IMR-90 (cell line): ENCODE data around the gene SEMA5A. TPM values are rescaled to one million over a fixed set of nuclear protein-coding genes. Genes with fewer than 3 reads are reported as not detected.

Source experiments
- ATAC-seq: fragments of 200-7000 bp; cut with Tn5 transposase; 2 replicates; pipeline ENCODE4 v1.9.1; 2020; ENCODE audit warnings: low read depth, mild to moderate bottlenecking, moderate library complexity
- BruUV-seq: library from RNA; stranded (reverse); fragments of 400-500 nt; replicated peaks from 2 replicates; lab custom pipeline; 2021; lab: Mats Ljungman, UMichigan
- CTCF ChIA-PET: fragments of 300-600 bp; formaldehyde crosslinking; extraction: SDS; loops from one replicate; lab custom pipeline; 2021; ENCODE audit warnings: antibody characterized with exemption; lab: Yijun Ruan, JAX
- POLR2A ChIA-PET: fragments of 300-600 bp; sonication (Branson Sonifier 250); formaldehyde crosslinking; loops from one replicate; lab custom pipeline; 2022; ENCODE audit warnings: antibody characterized with exemption; ENCODE audit not compliant: unreplicated experiment; lab: Charles Lee
- DNase-seq: peaks from one replicate; pipeline ENCODE4 v3.0.0; 2013
- H2AFZ ChIP-seq: replicated peaks from 2 replicates; pipeline ENCODE3; 2013; ENCODE audit warnings: low read length, mild to moderate bottlenecking; ENCODE audit not compliant: poor library complexity
- H2AK5ac ChIP-seq: 2 replicates; pipeline ENCODE4 v1.6.1; 2013; ENCODE audit warnings: low read depth, low read length, inconsistent platforms
- H2AK9ac ChIP-seq: replicated peaks from 2 replicates; pipeline ENCODE3; 2013; ENCODE audit warnings: mild to moderate bottlenecking, low read depth, low read length, moderate library complexity; ENCODE audit not compliant: poor library complexity
- H2BK120ac ChIP-seq: 2 replicates; pipeline ENCODE4 v1.6.1; 2013; ENCODE audit warnings: low read depth, low read length, inconsistent platforms
- H2BK15ac ChIP-seq: 3 replicates; pipeline ENCODE4 v1.6.1; 2013; ENCODE audit warnings: low read depth, low read length, inconsistent platforms
- H2BK20ac ChIP-seq: 2 replicates; pipeline ENCODE4 v1.6.1; 2013; ENCODE audit warnings: low read depth, mild to moderate bottlenecking, inconsistent platforms, low read length, moderate library complexity
- H2BK5ac ChIP-seq: 2 replicates; pipeline ENCODE4 v1.6.1; 2013; ENCODE audit warnings: mild to moderate bottlenecking, low read depth, low read length, inconsistent platforms; ENCODE audit not compliant: poor library complexity, severe bottlenecking
- H3K14ac ChIP-seq: replicated peaks from 2 replicates; pipeline ENCODE4 v1.6.1; 2013; ENCODE audit warnings: low read depth, low read length, inconsistent platforms
- H3K18ac ChIP-seq: 2 replicates; pipeline ENCODE4 v1.6.1; 2013; ENCODE audit warnings: low read depth, low read length, control low read depth
- H3K23ac ChIP-seq: 2 replicates; pipeline ENCODE4 v1.6.1; 2013; ENCODE audit warnings: low read depth, low read length, inconsistent platforms
- H3K27ac ChIP-seq: 2 replicates; pipeline ENCODE4 v1.5.1; 2013; ENCODE audit warnings: mild to moderate bottlenecking, control low read depth, low read length; ENCODE audit not compliant: insufficient read depth
- H3K27me3 ChIP-seq: 2 replicates; pipeline ENCODE4 v1.6.1; 2013; ENCODE audit warnings: low read length; ENCODE audit not compliant: control insufficient read depth, insufficient read depth
- H3K36me3 ChIP-seq: 2 replicates; pipeline ENCODE4 v1.6.1; 2013; ENCODE audit warnings: low read length, mixed read lengths; ENCODE audit not compliant: control insufficient read depth, insufficient read depth
- H3K4ac ChIP-seq: 2 replicates; pipeline ENCODE4 v1.6.1; 2013; ENCODE audit warnings: low read depth, low read length, inconsistent platforms
- H3K4me1 ChIP-seq: 2 replicates; pipeline ENCODE4 v1.6.1; 2013; ENCODE audit warnings: low read length, mixed read lengths; ENCODE audit not compliant: control insufficient read depth, insufficient read depth
- H3K4me2 ChIP-seq: 2 replicates; pipeline ENCODE4 v1.6.1; 2013; ENCODE audit warnings: low read depth, mild to moderate bottlenecking, control low read depth, low read length, moderate library complexity
- H3K4me3 ChIP-seq: 2 replicates; pipeline ENCODE4 v1.5.1; 2013; ENCODE audit warnings: low read depth, mild to moderate bottlenecking, control low read depth, low read length, moderate library complexity; ENCODE audit not compliant: insufficient read depth
- H3K56ac ChIP-seq: 2 replicates; pipeline ENCODE4 v1.6.1; 2013; ENCODE audit warnings: low read length, inconsistent platforms; ENCODE audit not compliant: insufficient read depth; ENCODE audit errors: extremely low read depth
- H3K79me1 ChIP-seq, 2 experiments: 2 replicates each; pipeline ENCODE4 v1.6.1; 2013; ENCODE audit warnings: low read length in 2 of 2, inconsistent platforms in 1 of 2, low read depth in 1 of 2
- H3K9ac ChIP-seq: 2 replicates; pipeline ENCODE4 v1.6.1; 2013; ENCODE audit warnings: low read depth, low read length, control low read depth
- H3K9me1 ChIP-seq: 2 replicates; pipeline ENCODE4 v1.6.1; 2013; ENCODE audit warnings: low read length, inconsistent platforms; ENCODE audit not compliant: insufficient read depth
- H3K9me3 ChIP-seq: 2 replicates; pipeline ENCODE4 v1.6.1; 2013; ENCODE audit warnings: low read length; ENCODE audit not compliant: control insufficient read depth, insufficient read depth
- H4K20me1 ChIP-seq: 2 replicates; pipeline ENCODE4 v1.6.1; 2013; ENCODE audit warnings: low read length, inconsistent platforms; ENCODE audit not compliant: insufficient read depth
- H4K5ac ChIP-seq: 2 replicates; pipeline ENCODE4 v1.6.1; 2013; ENCODE audit warnings: mild to moderate bottlenecking, low read depth, low read length, control low read depth
- H4K8ac ChIP-seq, 2 experiments: 2 replicates each; pipeline ENCODE4 v1.6.1; 2013; ENCODE audit warnings: low read depth in 2 of 2, low read length in 2 of 2, control low read depth in 1 of 2, inconsistent platforms in 1 of 2
- H4K91ac ChIP-seq: 2 replicates; pipeline ENCODE4 v1.6.1; 2013; ENCODE audit warnings: low read depth, low read length, inconsistent platforms; ENCODE audit not compliant: insufficient read depth
- BHLHE40 ChIP-seq: fragments of 150-350 bp; IDR thresholded peaks from 2 replicates; pipeline ENCODE4 v1.6.1; 2016; ENCODE audit warnings: mild to moderate bottlenecking, low read depth, low read length
- CEBPB ChIP-seq: IDR thresholded peaks from 2 replicates; pipeline ENCODE4 v1.6.1; 2012; ENCODE audit warnings: low read depth, low read length, improper control_type of control experiment
- CHD1 ChIP-seq: IDR thresholded peaks from 2 replicates; pipeline ENCODE4 v1.6.1; 2012; ENCODE audit warnings: low read depth, low read length, improper control_type of control experiment
- CTCF ChIP-seq: conservative IDR thresholded peaks from 2 replicates; pipeline ENCODE4 v1.5.1; 2012; ENCODE audit warnings: mild to moderate bottlenecking, low read depth, low read length, improper control_type of control experiment
- ELK1 ChIP-seq: fragments of 150-350 bp; IDR thresholded peaks from 2 replicates; pipeline ENCODE4 v1.6.1; 2016; ENCODE audit warnings: low read depth, mild to moderate bottlenecking, low read length, moderate library complexity, borderline replicate concordance
- FOS ChIP-seq: fragments of 150-350 bp; IDR thresholded peaks from 2 replicates; pipeline ENCODE4 v1.6.1; 2016; ENCODE audit warnings: low read depth, low read length
- MAFK ChIP-seq: IDR thresholded peaks from 2 replicates; pipeline ENCODE4 v1.6.1; 2012; ENCODE audit warnings: low read depth, low read length, improper control_type of control experiment
- MAZ ChIP-seq: IDR thresholded peaks from 2 replicates; pipeline ENCODE4 v1.6.1; 2012; ENCODE audit warnings: low read depth, mild to moderate bottlenecking, low read length, improper control_type of control experiment, moderate library complexity, borderline replicate concordance
- NFE2L2 ChIP-seq: fragments of 150-350 bp; IDR thresholded peaks from 2 replicates; pipeline ENCODE4 v1.6.1; 2016; ENCODE audit warnings: low read depth, mild to moderate bottlenecking, low read length
- POLR2A ChIP-seq: IDR thresholded peaks from 2 replicates; pipeline ENCODE4 v1.6.1; 2012; ENCODE audit warnings: mild to moderate bottlenecking, low read depth, low read length
- RCOR1 ChIP-seq: IDR thresholded peaks from 2 replicates; pipeline ENCODE4 v1.6.1; 2012; ENCODE audit warnings: mild to moderate bottlenecking, low read length, improper control_type of control experiment; ENCODE audit not compliant: insufficient replicate concordance
- RFX5 ChIP-seq: IDR thresholded peaks from 2 replicates; pipeline ENCODE4 v1.8.0; 2012; ENCODE audit warnings: low read depth, mild to moderate bottlenecking, low read length, moderate library complexity
- USF2 ChIP-seq: fragments of 150-350 bp; IDR thresholded peaks from 2 replicates; pipeline ENCODE4 v1.6.1; 2017; ENCODE audit warnings: mild to moderate bottlenecking, antibody characterized with exemption, low read length, low read depth
- WGBS, 2 experiments: methylation state at CpG; one replicate each; pipeline versions ENCODE4 v1.1.5 to v1.1.7; 2013; ENCODE audit warnings: missing lambda C conversion rate in 2 of 2; ENCODE audit not compliant: insufficient read length in 1 of 2; ENCODE audit errors: extremely low coverage in 2 of 2; 5-methylcytosine and 5-hydroxymethylcytosine counted together
- dilution Hi-C: fragments of 300-500 bp; cut with HindIII; formaldehyde crosslinking; loops from one replicate; pipeline ENCODE4 v1.14.3; 2018; ENCODE audit warnings: low sequenced_read_pairs; ENCODE audit not compliant: unreplicated experiment
- in situ Hi-C: fragments of 300-500 bp; cut with MboI; formaldehyde crosslinking; loops from 3 replicates; pipeline ENCODE4 v1.14.3; 2019; ENCODE audit warnings: low sequenced_read_pairs, inconsistent platforms, mixed read lengths
- intact Hi-C: fragments of 100-400 bp; cut with micrococcal nuclease; formaldehyde crosslinking; loops from 2 replicates; pipeline ENCODE4 v1.10.0; 2022
- polyA plus RNA-seq, 3 experiments: library from polyadenylated mRNA; depleted of rRNA; stranded (reverse); fragments of >200 nt; gene quantifications; 2 replicates each; pipeline ENCODE4 v1.2.3, GENCODE V29; 2012; ENCODE audit warnings: low replicate concordance in 1 of 3
- total RNA-seq: library from RNA; depleted of rRNA; stranded (reverse); fragments of >200 nt; gene quantifications from 2 replicates; pipeline ENCODE4 v1.2.3, GENCODE V29; 2012

SEMA5A gene
- total and polyA plus RNA-seq, 2 of the 4 experiments (the other 2 are of a cell fraction), result 8.2 to 9.9 TPM

- Histone ChIP-seq H2AK5ac (no peak overlapping the region), H3K14ac (no peak overlapping the region), H3K27ac (no peak overlapping the region), H3K56ac (no peak overlapping the region), H2BK5ac (no peak overlapping the region), H2BK15ac (no peak overlapping the region), H3K9ac (no peak overlapping the region), H3K79me1 (peaks cover under 1 to 35% of the 10 kb centered on the region in 2 experiments; a peak in 3 of 4 replicates), H3K4me1 (peaks cover 7% of the 10 kb centered on the region), H3K23ac (no peak overlapping the region), H3K4me3 (no peak overlapping the region), H3K27me3 (no peaks in the 10 kb centered on the region), H3K9me3 (no peaks in the 10 kb centered on the region; the same call in 1 of the 2 replicates), H3K9me1 (peaks cover 4% of the 10 kb centered on the region), H3K18ac (no peak overlapping the region), H2BK20ac (no peak overlapping the region), H4K8ac (no peak overlapping the region), H2BK120ac (no peak overlapping the region), H3K4me2 (no peak overlapping the region), H2AFZ (no peak overlapping the region), H4K91ac (no peak overlapping the region), H3K4ac (no peak overlapping the region), H3K36me3 (peaks cover 2% of the 10 kb centered on the region; the same call in 1 of the 2 replicates), H4K5ac (no peak overlapping the region), H4K20me1 (peaks cover 4% of the 10 kb centered on the region; the same call in 1 of the 2 replicates), H2AK9ac (no peak overlapping the region)
- DNase-seq (peak; percentile 69), ATAC-seq (peak; percentile 81)
- in situ Hi-C loops (no loop called here), intact Hi-C loops (no loop called here), dilution Hi-C loops (no loop called here)
- no TSS peak for BruUV-seq
- TF ChIP-seq FOS, result no peak
- TF ChIP-seq CEBPB, result no peak
- no peak for TF ChIP-seq CTCF
- no peak for TF ChIP-seq ELK1
- no peak for TF ChIP-seq USF2
- no peak for TF ChIP-seq MAZ
- no peak for TF ChIP-seq RFX5
- no peak for TF ChIP-seq POLR2A
- TF ChIP-seq RCOR1, result no peak
- no peak for TF ChIP-seq CHD1
- no peak for TF ChIP-seq BHLHE40
- no peak for TF ChIP-seq NFE2L2
- TF ChIP-seq MAFK, result no peak
- POLR2A ChIA-PET, result no interaction called here
- no CpG with 5 or more reads among the region's 1 CpG for WGBS, 2 experiments
- CTCF ChIA-PET, result interaction anchor here (1.2 kb wide), 1 partner anchor 59 kb away, joined by 3 read pairs; no protein-coding TSS in a partner anchor
These were observed 122.3 kb downstream of the SEMA5A start for GRCh38 chr5:9423571-9423970.
